ENCODE measurements around the gene CLEC6A.

CLEC6A gene

GRCh38 chr12:8501720-8502119 is 46.0 kb downstream of the CLEC6A start:
- Histone ChIP-seq H3K27ac (ENCODE audit: low read depth, low read length, poor library complexity, severe bottlenecking) (no peak overlapping the region), H3K4me1 (ENCODE audit: insufficient read depth, low read length, severe bottlenecking) (peaks cover 12% of the 10 kb centered on the region), H3K36me3 (ENCODE audit: insufficient read depth, low read length) (no peaks in the 10 kb centered on the region), H3K9me3 (ENCODE audit: low read length) (no peaks in the 10 kb centered on the region), H3K27me3 (ENCODE audit: insufficient read depth, low read length) (no peaks in the 10 kb centered on the region), H4K20me1 (ENCODE audit: insufficient read depth, low read length) (no peaks in the 10 kb centered on the region), H2AFZ (ENCODE audit: low read length) (0 out of 2 replicates have a peak overlapping the region, but pooled peaks have one; percentile 65), H3K9ac (ENCODE audit: low read length) (no peak overlapping the region), H3K4me3 (ENCODE audit: low read depth, low read length, poor library complexity, severe bottlenecking) (no peak overlapping the region), H3F3A (ENCODE audit: insufficient read depth, low read length) (no peaks in the 10 kb centered on the region), H3K79me2 (ENCODE audit: insufficient read depth, low read length) (no peaks in the 10 kb centered on the region), H3K9me2 (ENCODE audit: low read depth, low read length) (no peaks in the 10 kb centered on the region), H3K4me2 (ENCODE audit: low read length) (no peak overlapping the region)
- TF ChIP-seq CTCF (IDR thresholded peaks at IDR 0.05; ENCODE audit: low read length) (no peak), EZH2 (IDR thresholded peaks at IDR 0.05; ENCODE audit: borderline replicate concordance, low read length) (no peak)

GRCh38 chr12:8504351-8504750 is 48.6 kb downstream of the CLEC6A start:
- Histone ChIP-seq H3K4me2 (ENCODE audit: low read length) (no peak overlapping the region), H3K4me1 (ENCODE audit: insufficient read depth, low read length, severe bottlenecking) (peaks cover 17% of the 10 kb centered on the region), H3K36me3 (ENCODE audit: insufficient read depth, low read length) (no peaks in the 10 kb centered on the region), H3F3A (ENCODE audit: insufficient read depth, low read length) (no peaks in the 10 kb centered on the region), H3K79me2 (ENCODE audit: insufficient read depth, low read length) (no peaks in the 10 kb centered on the region), H4K20me1 (ENCODE audit: insufficient read depth, low read length) (no peaks in the 10 kb centered on the region), H3K9ac (ENCODE audit: low read length) (no peak overlapping the region), H3K9me3 (ENCODE audit: low read length) (no peaks in the 10 kb centered on the region), H3K27ac (ENCODE audit: low read depth, low read length, poor library complexity, severe bottlenecking) (no peak overlapping the region), H3K27me3 (ENCODE audit: insufficient read depth, low read length) (no peaks in the 10 kb centered on the region; the same call in 1 of the 2 replicates), H3K4me3 (ENCODE audit: low read depth, low read length, poor library complexity, severe bottlenecking) (no peak overlapping the region), H3K9me2 (ENCODE audit: low read depth, low read length) (no peaks in the 10 kb centered on the region), H2AFZ (ENCODE audit: low read length) (no peak overlapping the region)
- TF ChIP-seq EZH2 (IDR thresholded peaks at IDR 0.05; ENCODE audit: borderline replicate concordance, low read length) = no peak

- Histone ChIP-seq H3K9me3 (ENCODE audit: low read length) (no peaks in the 10 kb centered on the region), H3K36me3 (ENCODE audit: insufficient read depth, low read length) (no peaks in the 10 kb centered on the region), H3K4me1 (ENCODE audit: insufficient read depth, low read length, severe bottlenecking) (peaks cover 12% of the 10 kb centered on the region), H3K4me2 (ENCODE audit: low read length) (no peak overlapping the region), H3K27me3 (ENCODE audit: insufficient read depth, low read length) (no peaks in the 10 kb centered on the region; the same call in 1 of the 2 replicates), H3K79me2 (ENCODE audit: insufficient read depth, low read length) (no peaks in the 10 kb centered on the region), H3K9ac (ENCODE audit: low read length) (no peak overlapping the region), H3K9me2 (ENCODE audit: low read depth, low read length) (no peaks in the 10 kb centered on the region), H2AFZ (ENCODE audit: low read length) (no peak overlapping the region), H3K4me3 (ENCODE audit: low read depth, low read length, poor library complexity, severe bottlenecking) (no peak overlapping the region), H3K27ac (ENCODE audit: low read depth, low read length, poor library complexity, severe bottlenecking) (no peak overlapping the region), H4K20me1 (ENCODE audit: insufficient read depth, low read length) (no peaks in the 10 kb centered on the region), H3F3A (ENCODE audit: insufficient read depth, low read length) (no peaks in the 10 kb centered on the region)
- TF ChIP-seq EZH2 (IDR thresholded peaks at IDR 0.05; ENCODE audit: borderline replicate concordance, low read length) (no peak), CTCF (IDR thresholded peaks at IDR 0.05; ENCODE audit: low read length) (no peak)
Observed at GRCh38 chr12:8507596-8507995, 51.8 kb downstream of the CLEC6A start.

GRCh38 chr12:8508223-8508622 is 52.5 kb downstream of the CLEC6A start:
- TF ChIP-seq CTCF (IDR thresholded peaks at IDR 0.05; ENCODE audit: low read length) (no peak), EZH2 (IDR thresholded peaks at IDR 0.05; ENCODE audit: borderline replicate concordance, low read length) (no peak)
- Histone ChIP-seq H3K4me3 (ENCODE audit: low read depth, low read length, poor library complexity, severe bottlenecking) (no peak overlapping the region), H3K27ac (ENCODE audit: low read depth, low read length, poor library complexity, severe bottlenecking) (no peak overlapping the region), H2AFZ (ENCODE audit: low read length) (no peak overlapping the region), H3K79me2 (ENCODE audit: insufficient read depth, low read length) (no peaks in the 10 kb centered on the region), H3K27me3 (ENCODE audit: insufficient read depth, low read length) (no peaks in the 10 kb centered on the region; the same call in 1 of the 2 replicates), H3K9me3 (ENCODE audit: low read length) (no peaks in the 10 kb centered on the region), H3F3A (ENCODE audit: insufficient read depth, low read length) (no peaks in the 10 kb centered on the region), H4K20me1 (ENCODE audit: insufficient read depth, low read length) (no peaks in the 10 kb centered on the region), H3K36me3 (ENCODE audit: insufficient read depth, low read length) (no peaks in the 10 kb centered on the region), H3K9me2 (ENCODE audit: low read depth, low read length) (no peaks in the 10 kb centered on the region), H3K9ac (ENCODE audit: low read length) (no peak overlapping the region), H3K4me2 (ENCODE audit: low read length) (no peak overlapping the region), H3K4me1 (ENCODE audit: insufficient read depth, low read length, severe bottlenecking) (peaks cover 12% of the 10 kb centered on the region)
